Nucleus accumbens (tissue), 56 donors: ENCODE measurements around the gene CHMP2A.
"Not testable (repeated sequence)": the region's sequence is repeated elsewhere in the genome, so short reads cannot be mapped to it uniquely, and the experiment has no call there.

Experiments
- DNase-seq, 56 donors: peaks; one replicate each; lab custom pipeline; 2025; lab: John Stamatoyannopoulos, UW

Gene CHMP2A

GRCh38 chr19:58514564-58515022 lies 40.3 kb downstream of the CHMP2A start:
- no peak for DNase-seq

GRCh38 chr19:58513694-58514563 lies 41.0 kb downstream of the CHMP2A start:
- DNase-seq, result peak in 54 of 56 donors; percentile 21 to 93 (median 73)

GRCh38 chr19:58513213-58513693 lies 41.7 kb downstream of the CHMP2A start:
- no peak for DNase-seq

- no peak for DNase-seq
Observed at GRCh38 chr19:58511353-58512208, 43.3 kb downstream of the CHMP2A start, which contains the start of gene SLC27A5. Gene SLC27A5 (minus strand): TSS chr19:58511992. CDS start chr19:58511955, 37 bp downstream.

GRCh38 chr19:58510084-58510862 lies 44.6 kb downstream of the CHMP2A start:
- no peak for DNase-seq

GRCh38 chr19:58509731-58510083 lies 45.2 kb downstream of the CHMP2A start:
- no peak for DNase-seq

GRCh38 chr19:58507602-58508223 lies 47.2 kb downstream of the CHMP2A start:
- DNase-seq, result not testable (repeated sequence)
